K562 (cell line): Measurements from ENCODE around the gene APCDD1. TPM values are rescaled to one million over a fixed set of nuclear protein-coding genes. Genes with fewer than 3 reads are reported as not detected.

ENCODE experiments used
- ATAC-seq: fragments of 200-7000 bp; cut with Tn5 transposase; 3 replicates; pipeline ENCODE4 v1.9.1; 2020; ENCODE audit warnings: moderate library complexity
- BruUV-seq: library from RNA; stranded (reverse); fragments of 400-500 nt; replicated peaks from 2 replicates; lab custom pipeline; 2021; lab: Mats Ljungman, UMichigan
- CTCF ChIA-PET: fragments of 300-600 bp; formaldehyde crosslinking; extraction: SDS; loops from one replicate; lab custom pipeline; 2021; ENCODE audit warnings: low intra/inter-chr PET ratio; lab: Yijun Ruan, JAX
- POLR2A ChIA-PET: fragments of 300-600, 350-650 bp; sonication (Branson Sonifier 250); formaldehyde crosslinking; extraction: SDS; loops from one replicate; lab custom pipeline; 2021; ENCODE audit warnings: antibody characterized with exemption, inconsistent platforms; lab: Yijun Ruan, JAX
- DNase-seq, 4 experiments: peaks; one replicate each; pipeline versions ENCODE4 v3.0.0 to v3.0.0-alpha.2; 2011 to 2018; ENCODE audit warnings: low spot score in 3 of 4, mixed read lengths in 3 of 4; ENCODE audit errors: extremely low read depth in 1 of 4
- FAIRE-seq: peaks from 2 replicates; lab custom pipeline; 2011; peaks lifted over from hg19 to GRCh38; lab: Jason Lieb, UNC
- H2AFZ ChIP-seq: 2 replicates; pipeline ENCODE4 v1.6.0; 2011; ENCODE audit warnings: low read depth, low read length, control low read depth, inconsistent platforms
- H3K27ac ChIP-seq: fragments of 200-600 bp; 3 replicates; pipeline ENCODE4 v1.8.0; 2011; ENCODE audit warnings: low read depth, mild to moderate bottlenecking, control low read depth, inconsistent platforms, low read length, moderate library complexity, mixed read lengths; ENCODE audit errors: extremely low read depth
- H3K27me3 ChIP-seq, 2 experiments: fragments of 300-600 bp in 1 of 2; 2 replicates in 1 of 2; 3 replicates in 1 of 2; pipeline versions ENCODE4 v1.6.0 to v1.8.0; 2011; ENCODE audit warnings: inconsistent platforms in 2 of 2, low read length in 2 of 2, mild to moderate bottlenecking in 1 of 2, mixed read lengths in 1 of 2, moderate library complexity in 1 of 2; ENCODE audit not compliant: control insufficient read depth in 2 of 2, insufficient read depth in 2 of 2
- H3K36me3 ChIP-seq: fragments of 300-600 bp; 3 replicates; pipeline ENCODE4 v1.8.0; 2011; ENCODE audit warnings: mild to moderate bottlenecking, low read length, inconsistent platforms; ENCODE audit not compliant: control insufficient read depth, insufficient read depth
- H3K4me1 ChIP-seq, 2 experiments: fragments of 200-600 bp in 1 of 2; replicated peaks in 1 of 2; 2 replicates in 1 of 2; 3 replicates in 1 of 2; pipeline versions ENCODE4 v1.5.1 to v1.8.0; 2011; ENCODE audit warnings: inconsistent platforms in 2 of 2, low read length in 2 of 2, mild to moderate bottlenecking in 1 of 2, mixed read lengths in 1 of 2, moderate library complexity in 1 of 2; ENCODE audit not compliant: control insufficient read depth in 2 of 2, insufficient read depth in 2 of 2
- H3K4me2 ChIP-seq: 2 replicates; pipeline ENCODE4 v1.6.1; 2011; ENCODE audit warnings: low read length, control low read depth, inconsistent platforms, mixed read lengths; ENCODE audit not compliant: insufficient read depth
- H3K4me3 ChIP-seq: fragments of 200-600 bp; sonication (generic), shearing (Covaris generic); 2 replicates; pipeline ENCODE4 v1.5.1; 2016; ENCODE audit warnings: control low read depth, inconsistent platforms
- H3K79me2 ChIP-seq: fragments of 200-600 bp; 3 replicates; pipeline ENCODE4 v1.8.0; 2011; ENCODE audit warnings: low read length, inconsistent platforms; ENCODE audit not compliant: control insufficient read depth, insufficient read depth
- H3K9ac ChIP-seq, 2 experiments: 2 replicates each; pipeline versions ENCODE4 v1.6.0 to v1.6.1; 2011; ENCODE audit warnings: low read depth in 2 of 2, low read length in 2 of 2, control low read depth in 1 of 2, inconsistent platforms in 1 of 2, mild to moderate bottlenecking in 1 of 2, mixed read lengths in 1 of 2; ENCODE audit not compliant: insufficient read depth in 1 of 2
- H3K9me1 ChIP-seq: one replicate; pipeline ENCODE4 v1.6.0; 2011; ENCODE audit warnings: inconsistent platforms, mild to moderate bottlenecking, low read length, moderate library complexity; ENCODE audit not compliant: control insufficient read depth, insufficient read depth
- H3K9me3 ChIP-seq: replicated peaks from 2 replicates; pipeline ENCODE4 v1.5.1; 2011; ENCODE audit warnings: low read depth, low read length, inconsistent platforms; ENCODE audit not compliant: control insufficient read depth, insufficient read depth
- H4K20me1 ChIP-seq: replicated peaks from 2 replicates; pipeline ENCODE4 v1.6.1; 2011; ENCODE audit warnings: low read length, inconsistent platforms, mixed read lengths; ENCODE audit not compliant: control insufficient read depth, insufficient read depth
- EZH2 ChIP-seq: IDR thresholded peaks from 2 replicates; pipeline ENCODE4 v1.6.1; 2012; ENCODE audit warnings: low read depth, mild to moderate bottlenecking, inconsistent platforms, low read length, borderline replicate concordance
- GABPA ChIP-seq: fragments of 200-800 bp; sonication (Bioruptor generic); conservative IDR thresholded peaks from 2 replicates; pipeline ENCODE4 v1.6.1; 2016; ENCODE audit warnings: low read depth, missing genetic modification characterization, missing compliant biosample characterization
- GABPB1 ChIP-seq: sonication (generic); formaldehyde crosslinking; IDR thresholded peaks from 2 replicates; pipeline ENCODE4 v1.8.0; 2022; ENCODE audit warnings: mild to moderate bottlenecking, missing genetic modification reagents
- SPI1 ChIP-seq: IDR thresholded peaks from 2 replicates; pipeline ENCODE4 v1.6.1; 2011; ENCODE audit warnings: low read depth, low read length, control low read depth, borderline replicate concordance
- WGBS: fragments of 100-300 bp; shearing (Covaris generic); methylation state at CpG from one replicate; pipeline ENCODE4 v1.1.6; 2016; ENCODE audit warnings: low coverage, mixed read lengths; ENCODE audit not compliant: insufficient coverage; ENCODE audit errors: missing lambda C conversion rate; 5-methylcytosine and 5-hydroxymethylcytosine counted together
- in situ Hi-C: fragments of 300-500 bp; cut with MboI; formaldehyde crosslinking; loops from 4 replicates; pipeline ENCODE4 v1.15.0; 2018; ENCODE audit warnings: inconsistent platforms, mixed read lengths
- intact Hi-C: fragments of 100-400 bp; cut with micrococcal nuclease; formaldehyde crosslinking; loops from 2 replicates; pipeline ENCODE4 v1.14.2; 2022
- polyA plus RNA-seq, 8 experiments: library from polyadenylated mRNA; depleted of rRNA in 4 of 8; stranded (reverse) in 5 of 8; unstranded in 3 of 8; fragments of >200 nt; fragmentation: Nextera tagmentation in 2 of 8; fragmentation: Illumina TruSeq in 1 of 8; extraction: Ambion mirVana in 2 of 8; extraction: Trizol in 1 of 8; gene quantifications; 2 replicates each; pipeline versions ENCODE4 v1.2.1 to v1.2.3, GENCODE V29; 2011 to 2014; ENCODE audit warnings: inconsistent platforms in 1 of 8, missing spikeins in 1 of 8
- total RNA-seq, 7 experiments: library from RNA; depleted of rRNA in 6 of 7; stranded (reverse); fragments of >200 nt in 6 of 7; fragmentation: Illumina TruSeq in 2 of 7; extraction: Trizol in 2 of 7; gene quantifications; 2 replicates each; pipeline versions ENCODE4 v1.2.1 to v1.2.3, GENCODE V29; 2011 to 2021; ENCODE audit warnings: low replicate concordance in 1 of 7
- TF ChIP-seq, protein P1 (sequence below): sonication (generic); formaldehyde crosslinking; IDR thresholded peaks from 2 replicates; pipeline ENCODE4 v1.4.0; 2020; ENCODE audit warnings: mild to moderate bottlenecking, missing genetic modification reagents
- TF ChIP-seq, protein P2 (sequence below): fragments of 450-650 bp; conservative IDR thresholded peaks from 2 replicates; pipeline ENCODE4 v1.6.1; 2016; ENCODE audit warnings: missing genetic modification characterization, low read depth, mild to moderate bottlenecking, control low read depth, missing compliant biosample characterization

APCDD1 gene
- total and polyA plus RNA-seq, 9 of the 15 experiments (the other 6 are each of a cell fraction or from before 2014, with no cell fraction given) = 0.07 TPM; not detected in 8

DNA sequence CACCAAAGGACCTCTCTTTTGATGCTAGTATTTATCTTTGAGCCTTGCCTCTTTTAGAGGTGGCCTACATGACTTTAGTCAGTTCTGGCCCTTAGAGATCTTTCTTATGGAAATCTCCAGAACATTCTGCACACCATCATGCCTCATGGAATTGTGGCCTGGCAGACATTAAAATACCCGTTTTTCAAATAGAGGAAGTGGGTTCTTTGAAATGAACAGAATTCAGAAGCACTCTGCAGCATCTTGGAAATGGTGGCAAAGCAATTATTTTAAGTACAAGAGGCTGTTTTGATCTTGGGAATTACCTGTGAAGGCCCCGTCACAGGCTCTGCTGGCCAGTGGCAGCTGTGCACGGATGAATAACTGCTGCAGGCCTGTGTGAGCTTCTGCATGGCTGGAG lies 40.7 kb upstream of the APCDD1 start:
- Histone ChIP-seq H3K4me1 (peaks cover under 1 to 5% of the 10 kb centered on the region in 2 experiments; a peak in 3 of 5 replicates), H2AFZ (peak overlapping the region; percentile 37), H3K4me2 (no peak overlapping the region), H4K20me1 (no peaks in the 10 kb centered on the region), H3K27ac (no peak overlapping the region)
- in situ Hi-C loops = no loop called here
- TF ChIP-seq EZH2 = no peak
- peak; percentile 78 for TF ChIP-seq SPI1
- TF ChIP-seq, all 486 proteins: peak for 1
- H3K9me1 ChIP-seq = no peaks in the 10 kb centered on the region
- FAIRE-seq (no peak), DNase-seq (no peak), ATAC-seq (no peak)
- no peak overlapping the region for H3K9ac ChIP-seq
- intact Hi-C loops = no loop called here
- H3K4me3 ChIP-seq = no peak overlapping the region
- WGBS = 5% methylated on average over 3 of the region's 3 CpGs
- H3K9me3 ChIP-seq = no peaks in the 10 kb centered on the region
- no TSS peak for BruUV-seq
- peaks cover 2 to 34% of the 10 kb centered on the region in 2 experiments; a peak in 3 of 5 replicates for H3K27me3 ChIP-seq
- ChIA-PET POLR2A (interaction anchor here (0.6 kb wide), 2 partner anchors 10 to 68 kb away, joined by 3 read pairs; no protein-coding TSS in a partner anchor), CTCF (no interaction called here)
- H3K79me2 ChIP-seq = no peaks in the 10 kb centered on the region
- no peaks in the 10 kb centered on the region for H3K36me3 ChIP-seq

- POLR2A ChIA-PET = interaction anchor here (0.6 kb wide), 4 partner anchors 11 to 735 kb away, joined by 3 to 4 read pairs (median 3); no protein-coding TSS in a partner anchor
- in situ Hi-C loops (no loop called here), intact Hi-C loops (no loop called here)
- no peak overlapping the region for H3K4me3 ChIP-seq
- BruUV-seq = no TSS peak
- WGBS = 16% methylated on average over 20 of the region's 23 CpGs
- no peaks in the 10 kb centered on the region for H3K9me1 ChIP-seq
- ATAC-seq = peak; percentile 48; the same call in 2 of the 3 replicates
- peaks cover 5 to 6% of the 10 kb centered on the region in 2 experiments; a peak in 4 of 5 replicates for H3K4me1 ChIP-seq
- peak overlapping the region; percentile 37 for H2AFZ ChIP-seq
- H3K9ac ChIP-seq = no peak overlapping the region
- H3K4me2 ChIP-seq = peak overlapping the region; percentile 47
- no peak for FAIRE-seq
- H3K36me3 ChIP-seq = no peaks in the 10 kb centered on the region
- H3K27ac ChIP-seq = no peak overlapping the region
- CTCF ChIA-PET = no interaction called here
- H3K9me3 ChIP-seq = no peaks in the 10 kb centered on the region
- peaks cover 2 to 37% of the 10 kb centered on the region in 2 experiments; a peak in 3 of 5 replicates for H3K27me3 ChIP-seq
- no peaks in the 10 kb centered on the region for H3K79me2 ChIP-seq
- peak in 3 of 4 experiments; percentile 21 to 48 (median 40) for DNase-seq
- no peaks in the 10 kb centered on the region for H4K20me1 ChIP-seq
- TF ChIP-seq, protein P1, sequence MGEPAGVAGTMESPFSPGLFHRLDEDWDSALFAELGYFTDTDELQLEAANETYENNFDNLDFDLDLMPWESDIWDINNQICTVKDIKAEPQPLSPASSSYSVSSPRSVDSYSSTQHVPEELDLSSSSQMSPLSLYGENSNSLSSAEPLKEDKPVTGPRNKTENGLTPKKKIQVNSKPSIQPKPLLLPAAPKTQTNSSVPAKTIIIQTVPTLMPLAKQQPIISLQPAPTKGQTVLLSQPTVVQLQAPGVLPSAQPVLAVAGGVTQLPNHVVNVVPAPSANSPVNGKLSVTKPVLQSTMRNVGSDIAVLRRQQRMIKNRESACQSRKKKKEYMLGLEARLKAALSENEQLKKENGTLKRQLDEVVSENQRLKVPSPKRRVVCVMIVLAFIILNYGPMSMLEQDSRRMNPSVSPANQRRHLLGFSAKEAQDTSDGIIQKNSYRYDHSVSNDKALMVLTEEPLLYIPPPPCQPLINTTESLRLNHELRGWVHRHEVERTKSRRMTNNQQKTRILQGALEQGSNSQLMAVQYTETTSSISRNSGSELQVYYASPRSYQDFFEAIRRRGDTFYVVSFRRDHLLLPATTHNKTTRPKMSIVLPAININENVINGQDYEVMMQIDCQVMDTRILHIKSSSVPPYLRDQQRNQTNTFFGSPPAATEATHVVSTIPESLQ = no peak
- TF ChIP-seq GABPB1 (CRISPR knock-in tag) = peak; percentile 49; the same call in 1 of the 2 replicates
- TF ChIP-seq, protein P2, sequence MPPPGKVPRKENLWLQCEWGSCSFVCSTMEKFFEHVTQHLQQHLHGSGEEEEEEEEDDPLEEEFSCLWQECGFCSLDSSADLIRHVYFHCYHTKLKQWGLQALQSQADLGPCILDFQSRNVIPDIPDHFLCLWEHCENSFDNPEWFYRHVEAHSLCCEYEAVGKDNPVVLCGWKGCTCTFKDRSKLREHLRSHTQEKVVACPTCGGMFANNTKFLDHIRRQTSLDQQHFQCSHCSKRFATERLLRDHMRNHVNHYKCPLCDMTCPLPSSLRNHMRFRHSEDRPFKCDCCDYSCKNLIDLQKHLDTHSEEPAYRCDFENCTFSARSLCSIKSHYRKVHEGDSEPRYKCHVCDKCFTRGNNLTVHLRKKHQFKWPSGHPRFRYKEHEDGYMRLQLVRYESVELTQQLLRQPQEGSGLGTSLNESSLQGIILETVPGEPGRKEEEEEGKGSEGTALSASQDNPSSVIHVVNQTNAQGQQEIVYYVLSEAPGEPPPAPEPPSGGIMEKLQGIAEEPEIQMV = no peak
- peak; percentile 81 for TF ChIP-seq GABPA (tag)
Measured at GRCh38 chr18:10414293-10414842, 40.1 kb upstream of the APCDD1 start.
